ENCODE results near the gene SMARCC1.

- TF ChIP-seq CTCF (IDR thresholded peaks at IDR 0.05): no peak
- TF ChIP-seq POLR2A (IDR thresholded peaks at IDR 0.05): no peak
These were observed 145.5 kb downstream of the SMARCC1 start for GRCh38 chr3:47636225-47636624.
